NCI-H2107 treated with DMSO at 0.1 percent for 48 hours (cell line): Measurements from ENCODE around the gene CXXC5.

Experiments used
- DNase-seq: peaks from one replicate; lab custom pipeline; 2025; ENCODE audit not compliant: unreplicated experiment; lab: John Stamatoyannopoulos, UW

CXXC5 gene

GRCh38 chr5:139638090-139638735 is 9.9 kb upstream of the CXXC5 start:
- DNase-seq, result peak; percentile 58

- DNase-seq, result no peak
Measured at GRCh38 chr5:139638736-139639618, 9.2 kb upstream of the CXXC5 start.

GRCh38 chr5:139639619-139640380 is 8.3 kb upstream of the CXXC5 start:
- DNase-seq, result no peak

GRCh38 chr5:139640421-139641115 is 7.6 kb upstream of the CXXC5 start:
- no peak for DNase-seq

- DNase-seq, result no peak
Measured at GRCh38 chr5:139641116-139642080, 6.8 kb upstream of the CXXC5 start.

GRCh38 chr5:139642213-139642612 is 5.9 kb upstream of the CXXC5 start:
- DNase-seq, result no peak

GRCh38 chr5:139642891-139643871 is 5.0 kb upstream of the CXXC5 start:
- DNase-seq, result no peak

- no peak for DNase-seq
Measured at GRCh38 chr5:139644001-139644456, 4.1 kb upstream of the CXXC5 start.

- no peak for DNase-seq
Measured at GRCh38 chr5:139644646-139645429, 3.3 kb upstream of the CXXC5 start.

GRCh38 chr5:139645430-139645871 is 2.7 kb upstream of the CXXC5 start:
- DNase-seq, result no peak

- DNase-seq, result no peak
Measured at GRCh38 chr5:139646111-139646510, 2.0 kb upstream of the CXXC5 start.

GRCh38 chr5:139646912-139647505 is 1.1 kb upstream of the CXXC5 start:
- DNase-seq, result no peak

- DNase-seq, result no peak
Measured at GRCh38 chr5:139647506-139648204, 494 bp upstream of the CXXC5 start.

GRCh38 chr5:139649082-139649991 is 1.2 kb downstream of the CXXC5 start:
- DNase-seq, result no peak

- no peak for DNase-seq
Measured at GRCh38 chr5:139650031-139650688, 2.0 kb downstream of the CXXC5 start.
